T follicular helper cell (primary cell): ENCODE results near the gene SOST.

Experiments used
- DNase-seq: peaks from one replicate; pipeline ENCODE4 v3.0.0-alpha.2; 2020; ENCODE audit warnings: low read depth

The SOST gene

DNA sequence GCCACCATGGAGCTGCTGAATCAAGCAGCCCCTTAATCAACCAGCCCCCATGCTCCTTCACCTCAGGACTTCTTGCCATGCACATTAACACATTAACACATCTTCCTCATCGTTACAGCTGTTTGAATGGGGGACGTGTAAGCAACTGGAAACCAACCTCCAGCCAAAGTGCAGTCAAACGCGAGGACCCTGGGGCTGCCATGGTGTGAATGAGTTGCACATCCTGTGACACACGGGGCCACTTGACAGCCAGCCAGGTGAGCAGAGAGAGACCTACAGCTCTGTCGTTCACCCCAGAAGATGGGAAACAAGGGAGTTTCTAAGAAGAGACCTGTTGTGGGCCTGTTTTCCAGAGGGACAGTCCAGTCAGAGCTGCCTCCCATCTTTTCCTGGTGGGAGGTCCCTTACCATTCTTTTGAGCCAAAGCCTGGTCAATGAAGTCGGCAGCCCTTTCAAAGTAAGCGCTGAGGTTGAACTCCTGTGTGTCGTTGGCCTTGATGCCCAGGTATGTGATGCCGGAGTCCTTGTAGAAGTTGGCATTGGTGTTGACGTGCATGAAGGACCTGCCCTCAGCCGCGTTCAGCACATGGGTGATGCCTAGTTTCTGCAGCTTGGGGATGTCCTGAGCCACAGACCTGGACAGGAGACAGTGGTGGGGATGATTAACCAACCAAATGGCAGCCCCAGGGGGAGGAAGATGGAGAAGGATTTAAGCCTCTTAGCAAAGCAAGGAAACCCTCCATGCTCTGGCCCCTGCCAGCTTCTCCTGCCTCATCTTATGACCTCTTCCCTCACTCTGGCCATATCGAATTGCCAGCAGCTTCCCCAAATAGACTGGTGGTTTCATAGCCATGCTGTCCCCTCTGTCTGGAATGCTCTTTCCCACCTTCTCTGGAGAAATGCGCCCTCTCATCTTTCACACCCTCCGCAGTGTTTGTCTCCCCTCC, 16.0 kb upstream of the SOST start:
- no peak for DNase-seq

DNA sequence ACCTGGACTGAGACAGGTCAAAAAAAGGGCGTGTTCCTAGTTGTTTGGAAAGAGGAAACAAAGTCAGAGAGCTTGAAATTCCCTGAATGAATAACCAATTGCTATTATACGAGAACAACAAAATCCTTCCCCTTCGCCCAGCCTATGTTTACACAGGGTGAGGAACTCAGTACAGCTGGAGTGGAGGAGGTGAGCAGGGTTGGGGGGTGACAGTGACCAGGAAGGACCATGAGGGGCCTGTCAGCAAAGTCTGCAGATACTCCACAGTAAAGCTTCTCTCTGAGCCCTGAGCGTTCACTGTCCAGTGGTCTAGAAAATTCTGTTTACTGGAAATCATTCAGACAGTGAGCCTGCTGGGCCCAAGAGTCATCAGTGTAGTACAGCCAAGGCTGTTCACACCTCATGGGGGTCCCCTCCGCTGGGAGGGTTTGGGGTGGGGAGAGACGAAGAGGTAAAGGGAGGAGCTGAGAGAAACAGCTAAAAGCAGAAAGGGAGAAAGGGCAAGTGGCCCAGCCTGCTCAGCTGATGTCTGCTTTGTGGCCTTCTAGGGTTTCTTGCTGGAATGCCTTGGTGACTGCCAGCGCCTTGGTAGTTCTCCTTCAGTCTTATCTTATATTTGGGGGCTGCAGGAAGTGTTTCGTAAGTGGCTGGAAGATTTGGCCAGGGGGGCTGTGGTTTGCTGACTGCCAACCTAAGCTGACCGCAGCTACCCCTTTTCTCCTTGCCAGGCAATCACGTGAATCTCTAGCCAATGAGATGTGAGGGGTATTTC, 14.5 kb upstream of the SOST start:
- no peak for DNase-seq

DNA sequence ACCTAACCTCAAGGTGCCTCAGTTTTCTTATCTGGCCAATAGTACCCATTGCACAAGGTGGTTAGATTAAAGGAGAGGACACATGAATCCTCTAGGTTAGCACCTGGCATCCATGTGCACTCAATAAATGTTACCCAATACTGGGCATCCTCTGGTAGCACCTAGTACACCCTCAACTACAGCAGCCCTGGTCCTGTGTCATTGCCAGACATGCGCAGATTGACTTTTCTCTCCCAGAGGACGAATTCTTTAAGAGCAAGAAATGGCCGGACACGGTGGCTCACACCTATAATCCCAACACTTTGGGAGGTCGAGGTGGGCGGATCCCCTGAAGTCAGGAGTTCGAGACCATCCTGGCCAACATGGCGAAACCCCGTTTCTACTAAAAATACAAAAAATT, 12.9 kb upstream of the SOST start:
- no peak for DNase-seq

DNA sequence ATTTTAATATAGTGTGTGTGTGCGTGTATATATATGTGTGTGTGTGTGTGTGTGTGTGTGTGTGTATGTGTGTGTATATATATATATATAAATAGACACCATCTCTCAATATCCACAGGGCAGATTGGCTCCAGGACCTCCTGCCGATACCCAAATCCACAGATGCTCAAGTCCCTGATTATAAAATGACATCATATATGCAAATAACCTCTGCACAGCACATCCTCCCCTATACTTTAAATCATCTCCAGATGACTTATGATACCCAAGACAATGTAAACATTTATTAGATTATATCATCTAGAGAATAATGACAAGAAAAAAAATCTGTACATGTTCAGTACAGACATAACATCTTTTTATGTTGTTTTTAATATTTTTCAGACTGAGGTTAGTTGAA, 12.4 kb upstream of the SOST start:
- no peak for DNase-seq

DNA sequence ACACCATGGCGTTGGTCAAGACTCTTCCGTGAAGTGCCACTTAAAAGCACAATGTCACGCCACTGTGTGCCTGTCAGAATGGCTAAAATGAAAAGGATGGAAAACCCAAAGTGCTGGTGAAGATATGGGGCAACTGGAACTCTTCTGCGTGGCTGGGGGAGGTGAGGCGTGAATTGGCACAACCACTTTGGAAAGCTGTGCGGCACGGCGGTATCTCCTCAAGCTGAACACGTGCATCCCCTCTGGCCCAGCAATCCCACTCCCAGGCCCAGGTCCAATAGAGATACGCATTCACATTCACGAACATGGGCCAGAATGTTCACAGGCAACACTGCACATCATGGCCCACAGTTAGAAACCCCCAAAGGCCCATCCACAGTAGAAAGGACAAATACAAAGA, 11.3 kb upstream of the SOST start:
- no peak for DNase-seq

DNA sequence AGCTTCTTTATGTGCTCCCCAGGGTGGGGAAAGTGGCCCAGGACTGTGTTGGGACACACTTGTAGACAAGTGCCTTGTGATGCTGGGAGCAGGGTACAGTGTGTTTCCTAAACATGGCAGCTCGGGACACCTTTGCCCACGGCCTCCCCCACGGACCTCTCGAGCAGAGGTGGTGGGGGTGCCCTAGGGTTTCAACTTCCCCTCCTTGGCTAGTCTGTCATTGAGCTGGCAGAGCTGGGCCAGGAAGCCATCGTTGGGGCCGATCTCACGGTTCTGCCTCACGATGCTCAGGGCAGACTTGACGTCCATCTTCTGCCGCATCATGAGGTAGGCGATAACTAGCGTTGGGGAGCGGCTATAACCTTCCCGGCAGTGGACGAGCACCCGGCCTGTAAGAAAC, 10.8 kb upstream of the SOST start:
- DNase-seq = no peak

DNA sequence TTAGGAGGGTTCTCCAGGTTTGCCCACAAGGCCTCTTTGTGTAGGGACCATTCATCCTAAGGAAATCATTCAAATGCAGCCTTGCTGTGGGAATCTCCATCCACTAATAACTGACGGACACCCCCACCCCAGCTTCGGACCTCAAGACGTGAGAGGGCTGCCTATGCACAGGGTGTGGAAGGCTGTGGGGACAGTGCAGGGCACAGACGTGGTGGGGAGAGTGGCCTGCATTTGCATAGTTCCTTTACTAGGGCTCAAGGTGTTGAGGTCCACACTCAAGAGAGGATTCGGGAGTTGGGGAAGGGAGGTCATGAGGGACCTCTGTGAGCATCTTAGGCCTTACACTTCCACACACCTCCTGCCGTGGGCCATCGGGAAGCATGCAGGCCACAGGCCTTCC, 10.4 kb upstream of the SOST start:
- DNase-seq = no peak

DNA sequence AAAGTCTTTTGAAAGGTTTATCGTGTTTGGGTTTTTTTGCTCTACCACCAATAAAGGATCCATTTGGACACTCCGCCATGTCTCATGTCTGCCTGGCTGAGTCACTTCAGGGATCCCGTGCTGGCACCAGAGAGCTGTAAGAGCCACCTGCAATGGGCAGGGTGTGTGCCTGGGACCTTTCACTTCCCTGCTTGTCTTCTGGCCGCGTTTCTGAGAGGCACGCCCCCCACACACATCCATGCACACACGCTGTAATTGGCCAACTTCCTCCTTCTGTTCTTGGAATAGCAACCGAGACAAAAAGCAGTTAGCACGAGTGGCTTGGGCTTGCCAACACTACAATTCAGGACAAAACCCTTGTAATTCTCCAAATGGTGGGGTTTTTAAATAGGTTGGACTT, 9.8 kb upstream of the SOST start:
- no peak for DNase-seq

DNA sequence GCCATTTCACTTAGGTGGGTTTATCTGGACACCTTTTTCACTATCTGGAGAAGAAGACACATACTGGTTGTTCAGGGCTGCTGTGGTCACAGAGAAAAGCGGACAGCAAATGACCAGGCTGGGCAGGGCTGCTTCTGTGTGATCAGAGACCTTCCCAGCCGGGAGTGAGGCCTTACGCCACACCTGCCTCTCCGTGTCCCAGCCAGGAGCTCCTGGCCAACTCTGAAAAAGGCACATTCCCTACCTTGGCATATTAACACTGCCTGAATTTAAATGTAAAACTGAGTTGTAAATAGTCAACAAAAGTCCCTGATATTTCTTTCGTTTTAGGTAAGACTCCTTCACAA, 9.1 kb upstream of the SOST start:
- DNase-seq = no peak

DNA sequence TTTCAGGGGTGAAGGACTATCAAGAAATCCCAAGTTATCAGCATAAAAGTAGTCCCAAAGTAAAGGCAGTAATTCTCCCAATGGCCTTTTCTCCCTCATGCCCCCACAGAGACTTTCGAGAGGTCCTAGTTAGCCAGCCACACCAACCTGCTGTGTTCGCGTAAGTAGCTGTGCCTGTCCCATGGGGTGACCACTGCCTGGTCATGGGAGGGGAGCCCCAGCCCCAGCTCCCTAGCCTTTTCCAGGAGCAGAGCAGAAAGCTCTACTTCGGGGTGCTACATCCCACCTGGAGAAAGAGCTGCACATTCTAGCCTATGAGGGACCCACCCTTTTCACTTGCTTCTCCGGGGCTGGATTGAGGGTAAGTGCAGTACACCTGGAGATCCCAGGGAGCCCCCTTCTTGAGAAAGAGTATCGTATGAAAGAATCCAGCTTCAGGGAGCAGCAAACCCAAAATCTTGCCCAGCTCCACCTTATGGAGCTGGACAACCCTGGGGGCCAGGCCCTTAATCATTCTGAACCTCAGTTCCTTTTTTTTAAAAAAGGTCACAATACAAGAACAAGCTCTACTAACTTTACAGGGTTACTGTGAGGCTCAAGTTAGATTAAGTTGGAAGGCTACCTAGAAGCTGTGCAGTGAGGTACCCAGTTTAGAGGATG, 8.6 kb upstream of the SOST start:
- DNase-seq = no peak

DNA sequence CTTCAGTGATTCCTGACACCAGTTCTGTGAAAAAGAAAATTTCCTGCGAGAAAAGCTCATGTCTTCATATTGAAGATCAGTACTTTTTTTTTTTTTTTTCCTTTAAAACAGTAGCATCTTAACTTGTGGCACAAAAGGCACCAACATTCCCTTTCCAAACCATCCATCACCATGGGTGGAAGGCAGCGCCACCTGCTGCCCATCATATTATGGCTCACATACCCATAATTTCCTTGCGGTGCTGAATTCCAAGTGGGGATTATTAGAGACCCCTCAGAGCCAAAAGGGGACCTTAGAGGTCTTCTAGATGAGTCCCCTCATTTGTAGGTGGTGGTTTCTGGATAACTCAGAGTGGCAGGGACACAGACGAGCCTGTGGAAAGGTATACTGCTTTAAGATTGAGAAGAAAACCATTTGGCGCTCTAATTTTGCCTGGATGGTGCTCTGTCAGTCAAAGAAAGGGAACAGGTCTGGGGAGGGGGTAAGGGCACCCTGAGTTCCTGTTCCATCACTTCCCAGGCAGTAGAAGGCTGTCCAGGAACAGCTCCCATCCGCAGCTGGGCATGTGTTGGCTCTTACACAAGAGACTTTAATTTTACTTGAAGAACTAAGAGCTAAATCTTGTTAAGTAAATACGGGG, 7.9 kb upstream of the SOST start:
- peak; percentile 23 for DNase-seq

DNA sequence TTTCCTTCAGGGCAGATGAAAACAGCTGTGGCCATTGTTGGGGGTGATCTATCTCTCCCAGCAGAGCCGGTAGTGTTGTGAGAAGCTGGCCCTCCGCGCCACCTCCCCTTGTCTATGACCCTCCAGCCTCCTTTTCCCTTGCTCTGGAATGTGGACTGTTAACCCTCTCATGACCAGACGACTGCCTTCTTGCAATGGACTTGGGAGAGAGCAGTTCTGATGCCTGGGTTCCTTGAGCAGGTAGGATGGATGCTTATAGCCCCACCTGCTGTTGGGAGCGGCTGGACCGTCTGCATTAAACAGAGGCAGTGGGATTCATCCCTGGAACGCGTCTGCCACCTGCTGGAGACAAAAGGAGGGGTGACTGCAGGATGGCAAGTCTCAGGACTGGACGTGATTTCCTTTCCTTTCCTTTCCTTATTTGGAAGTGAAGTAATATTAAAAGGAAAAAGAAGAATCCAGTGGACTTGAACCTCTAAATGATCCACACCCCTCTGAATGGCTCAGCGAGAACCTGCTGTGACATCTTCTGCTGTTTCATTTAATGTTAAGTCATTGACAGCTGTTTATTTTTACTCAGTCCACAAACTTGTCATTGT, 1.8 kb upstream of the SOST start:
- peak; percentile 84 for DNase-seq

DNA sequence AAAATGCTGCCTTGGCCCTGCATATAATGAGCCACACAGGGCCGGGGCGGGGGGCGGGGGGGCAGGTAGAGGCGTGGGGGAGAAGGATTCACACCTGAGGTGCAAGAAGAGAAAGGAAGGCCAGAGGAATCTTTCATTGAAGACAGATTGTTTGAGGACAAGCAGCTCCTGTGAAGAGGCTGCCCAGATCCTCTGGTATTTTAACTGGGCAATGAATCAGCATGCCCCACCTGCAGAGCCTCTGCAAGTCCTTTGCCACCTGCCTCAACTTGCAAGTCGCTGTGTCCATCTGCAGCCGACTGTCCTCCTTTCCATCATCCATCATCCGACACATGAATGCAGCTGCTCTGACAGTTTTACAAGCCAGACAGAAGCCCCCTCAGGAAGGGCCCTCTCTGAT, 1.2 kb upstream of the SOST start:
- DNase-seq = no peak

DNA sequence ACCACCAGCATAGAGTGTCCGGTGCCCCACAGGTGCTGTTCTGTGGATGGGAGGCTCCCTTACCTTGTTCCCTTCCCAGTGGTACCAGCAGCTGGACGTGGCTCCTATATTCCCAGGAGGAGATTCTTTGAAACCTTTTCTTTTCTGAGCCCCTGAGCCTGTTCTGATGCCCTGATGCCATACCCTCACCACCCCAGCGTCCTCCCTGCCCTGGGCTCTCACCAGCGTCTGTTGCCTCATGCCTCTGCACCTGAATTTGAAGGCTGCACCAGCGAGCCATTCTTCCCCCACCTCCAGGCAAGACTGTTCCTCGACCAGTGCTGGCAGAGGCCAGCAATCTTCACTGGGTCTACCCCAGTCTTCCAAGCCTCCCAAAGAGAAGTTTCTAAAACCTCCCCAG, 505 bp downstream of the SOST start:
- no peak for DNase-seq

DNA sequence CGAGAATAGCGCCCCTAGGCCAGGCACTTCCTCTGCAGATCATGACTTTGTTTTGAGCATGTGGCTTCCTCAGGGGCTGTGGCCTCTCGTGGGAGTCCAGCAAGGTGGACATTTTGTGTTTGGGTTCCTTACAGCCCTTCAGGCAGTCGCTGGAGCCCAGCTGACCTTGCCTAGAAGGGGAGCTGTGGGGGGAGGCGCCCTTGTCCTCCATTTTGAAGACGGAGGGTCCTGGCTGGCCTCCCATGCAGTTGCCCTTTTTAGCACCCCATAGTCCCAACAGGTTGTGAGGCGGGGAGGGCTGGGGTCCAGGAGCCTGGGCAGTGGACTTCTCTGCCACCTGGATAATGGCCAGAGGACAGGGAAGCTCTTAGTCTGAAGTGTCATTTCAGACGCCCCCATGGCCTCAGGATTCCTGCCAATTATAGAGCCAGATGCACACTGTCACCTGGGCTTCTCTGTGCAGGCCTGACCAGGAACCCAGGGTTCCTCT, 1.4 kb downstream of the SOST start:
- no peak for DNase-seq

DNA sequence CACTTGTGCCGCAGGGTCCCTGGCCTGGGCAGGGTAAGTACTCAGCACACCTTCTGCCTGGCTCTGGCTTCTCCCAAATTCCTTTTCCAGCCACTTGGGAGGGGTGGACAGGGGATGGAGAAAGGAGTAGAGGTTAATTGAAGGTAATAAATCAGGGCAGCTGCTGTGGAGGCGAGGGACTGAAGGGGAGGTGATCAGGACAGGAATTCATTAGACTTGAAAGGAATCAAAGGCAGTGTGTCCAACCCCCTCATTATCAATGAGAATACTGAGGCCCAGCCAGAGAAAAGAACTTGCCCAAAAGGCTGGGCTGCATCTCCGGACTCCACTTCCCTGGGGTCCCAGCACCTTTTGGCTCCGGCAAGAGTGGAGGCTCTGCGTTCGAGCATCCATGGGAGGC, 2.4 kb downstream of the SOST start:
- no peak for DNase-seq

DNA sequence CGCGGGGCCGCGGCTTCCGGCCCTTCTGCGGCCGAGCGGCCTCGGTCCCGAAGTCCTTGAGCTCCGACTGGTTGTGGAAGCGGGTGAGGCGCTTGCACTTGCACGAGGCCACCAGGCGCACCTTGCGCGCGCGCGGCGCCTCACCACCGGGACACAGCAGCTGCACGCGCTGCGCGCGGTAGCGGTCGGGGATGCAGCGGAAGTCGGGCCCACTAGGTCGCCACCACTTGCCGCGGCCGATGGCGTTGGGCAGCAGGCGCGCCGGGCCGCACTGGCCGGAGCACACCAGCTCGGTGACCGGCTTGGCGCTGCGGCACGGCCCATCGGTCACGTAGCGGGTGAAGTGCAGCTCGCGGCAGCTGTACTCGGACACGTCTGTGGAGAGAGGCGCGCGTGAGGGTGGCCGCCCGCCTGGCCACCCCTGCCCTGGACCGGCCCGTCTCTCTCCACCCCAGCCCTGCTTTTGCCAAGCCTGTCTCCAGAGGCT, 3.2 kb downstream of the SOST start:
- no peak for DNase-seq

DNA sequence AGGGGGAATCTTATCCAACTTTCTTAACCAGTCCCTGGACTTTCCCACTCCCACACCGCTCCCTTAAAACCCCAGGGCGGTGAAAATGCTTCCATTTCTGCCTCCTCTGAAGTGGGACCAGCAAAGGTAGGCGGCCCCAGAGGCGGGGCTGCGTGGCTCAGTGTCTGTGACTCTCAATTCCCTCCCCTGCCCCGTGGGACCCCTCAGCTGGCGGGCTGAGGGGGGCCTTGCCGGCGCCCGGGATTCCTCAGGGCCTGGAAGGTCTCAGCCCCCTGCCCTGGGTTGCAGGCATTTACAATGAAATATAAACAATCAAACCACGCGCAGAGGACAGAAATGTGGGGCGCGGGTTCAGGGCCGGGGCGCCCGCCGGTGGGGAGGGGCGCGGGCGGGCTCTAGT, 3.6 kb downstream of the SOST start:
- no peak for DNase-seq

DNA sequence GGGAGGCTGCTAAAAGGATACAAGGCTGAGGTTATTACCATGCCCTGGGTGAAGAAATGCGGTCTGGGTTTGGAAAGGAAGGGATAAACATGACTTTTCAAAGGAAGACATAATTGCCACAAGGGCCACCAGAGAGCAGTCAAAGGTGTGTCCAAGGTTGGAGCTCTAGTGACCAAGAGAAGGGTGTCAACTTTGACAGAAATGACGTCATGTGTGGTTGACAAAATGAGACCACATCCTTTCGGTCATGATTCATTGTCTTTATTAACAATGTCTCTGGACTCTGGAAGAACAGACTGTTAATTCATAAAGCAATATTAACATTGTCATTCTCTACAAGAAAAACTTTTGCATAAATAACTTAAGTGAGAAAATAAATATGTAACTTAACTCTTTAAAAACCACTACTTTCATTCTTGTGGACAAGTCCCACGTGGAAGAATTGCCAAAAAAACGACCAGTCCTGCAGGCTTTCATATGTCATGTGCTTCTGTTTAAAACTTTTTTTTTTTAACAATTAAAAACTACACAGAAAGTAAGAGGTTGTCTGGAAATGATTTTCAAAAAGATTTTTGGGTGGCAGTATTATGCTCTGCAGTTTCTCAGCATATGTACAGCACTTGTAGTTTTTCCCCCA, 5.0 kb downstream of the SOST start:
- no peak for DNase-seq

DNA sequence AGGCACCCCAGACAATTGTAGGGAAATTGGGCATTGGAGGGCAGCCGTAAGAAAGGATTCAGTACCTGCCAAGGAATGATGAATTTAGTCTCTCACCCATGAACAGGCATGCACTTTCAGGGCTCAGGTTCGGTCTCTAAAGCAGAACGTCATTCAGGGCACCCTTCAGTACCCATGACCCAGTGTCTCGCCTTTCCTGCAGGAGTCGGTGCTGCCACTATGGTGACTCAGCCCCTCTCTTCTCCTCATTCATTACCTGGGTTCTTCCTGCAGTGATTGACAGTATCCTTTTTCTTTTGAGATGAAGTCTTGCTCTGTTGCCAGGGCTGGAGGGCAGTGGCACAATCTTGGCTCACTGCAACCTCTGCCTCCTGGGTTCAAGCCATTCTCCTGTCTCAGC, 8.4 kb downstream of the SOST start:
- DNase-seq = no peak

DNA sequence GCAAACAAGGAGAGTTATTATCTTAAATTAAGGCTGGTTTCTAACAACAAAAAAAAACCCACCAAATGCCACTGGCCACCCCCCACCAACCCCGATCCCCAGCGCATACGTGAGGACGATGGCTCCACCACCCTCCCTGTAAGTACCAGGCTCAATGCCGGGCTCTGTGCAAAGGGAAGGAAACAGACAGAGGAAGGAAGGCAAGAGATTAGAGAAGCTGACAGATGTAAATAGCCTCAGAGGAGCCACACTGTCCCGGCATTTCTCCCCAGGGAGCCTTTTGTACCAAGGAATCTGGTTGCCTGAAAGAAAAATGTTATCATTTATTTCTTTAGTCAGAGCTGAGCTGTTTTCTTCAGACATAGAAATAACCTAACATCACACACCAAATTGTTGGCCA, 13.1 kb downstream of the SOST start:
- DNase-seq = no peak
